BJ (cell line): ENCODE measurements around the gene COA8. TPM values are rescaled to one million over a fixed set of nuclear protein-coding genes. Genes with fewer than 3 reads are reported as not detected.

Experiments used
- CTCF ChIA-PET: fragments of 350-600 bp; formaldehyde crosslinking; extraction: SDS; loops from one replicate; lab custom pipeline; 2021; ENCODE audit warnings: antibody characterized with exemption, inconsistent platforms; lab: Yijun Ruan, JAX
- POLR2A ChIA-PET: fragments of 300-600 bp; sonication (Branson Sonifier 250); formaldehyde crosslinking; extraction: SDS; loops from one replicate; lab custom pipeline; 2021; ENCODE audit warnings: antibody characterized with exemption; lab: Charles Lee
- DNase-seq: peaks from one replicate; pipeline ENCODE4 v3.0.0-alpha.2; 2011; ENCODE audit warnings: low read depth
- H3K27me3 ChIP-seq: 2 replicates; pipeline ENCODE4 v1.6.0; 2011; ENCODE audit warnings: low read length; ENCODE audit not compliant: control insufficient read depth, insufficient read depth
- H3K36me3 ChIP-seq: 2 replicates; pipeline ENCODE4 v1.5.1; 2011; ENCODE audit warnings: low read length; ENCODE audit not compliant: control insufficient read depth, insufficient read depth
- H3K4me3 ChIP-seq: 2 replicates; pipeline ENCODE4 v1.5.1; 2011; ENCODE audit warnings: low read depth, mild to moderate bottlenecking, control low read depth, low read length
- CTCF ChIP-seq: IDR thresholded peaks from 2 replicates; pipeline ENCODE4 v1.5.1; 2011; ENCODE audit warnings: low read depth, mild to moderate bottlenecking, control low read depth, inconsistent platforms, low read length, moderate library complexity; ENCODE audit not compliant: insufficient read depth
- polyA plus RNA-seq: library from polyadenylated mRNA; depleted of rRNA; stranded (reverse); fragments of >200 nt; gene quantifications from 2 replicates; pipeline ENCODE4 v1.2.3, GENCODE V29; 2011

COA8 gene
- polyA plus RNA-seq, 1 experiment: 16.9 TPM

GRCh38 chr14:103547455-103547940 is 15.3 kb upstream of the COA8 start:
- Histone ChIP-seq H3K36me3 (no peaks in the 10 kb centered on the region), H3K27me3 (no peaks in the 10 kb centered on the region), H3K4me3 (no peak overlapping the region)
- no peak for TF ChIP-seq CTCF
- no peak for DNase-seq
- ChIA-PET CTCF (interaction anchor here (0.5 to 15.2 kb wide), 14 partner anchors 9 to 117 kb away, joined by 3 to 228 read pairs (median 6); partner anchors contain the start of genes CKB and TRMT61A), POLR2A (no interaction called here)

DNA sequence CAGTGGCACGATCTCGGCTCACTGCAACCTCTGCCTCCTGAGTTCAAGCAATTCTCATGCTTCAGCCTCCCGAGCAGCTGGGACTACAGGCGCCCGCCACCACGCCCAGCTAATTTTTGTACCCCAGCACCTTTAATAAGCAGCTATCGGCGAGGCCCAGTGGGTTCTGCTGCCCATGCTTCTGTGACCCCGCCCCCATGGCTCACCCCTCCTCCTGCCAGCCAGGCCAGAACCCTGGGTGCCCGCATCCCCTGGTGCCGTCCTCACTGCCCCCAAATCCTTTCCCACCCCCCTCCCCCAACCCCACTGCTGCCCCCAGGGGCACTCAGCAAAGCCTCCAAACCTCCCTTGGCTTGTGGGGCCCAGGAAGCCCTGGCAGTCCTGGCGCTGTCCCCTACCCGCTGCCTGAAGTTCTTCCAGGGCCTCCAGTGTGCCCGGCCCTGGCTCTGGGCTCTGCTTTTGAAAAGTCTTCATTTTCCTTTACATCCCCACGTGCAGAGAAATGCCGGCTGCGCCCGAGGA is 14.8 kb upstream of the COA8 start:
- POLR2A ChIA-PET: no interaction called here
- CTCF ChIA-PET: interaction anchor here (1.6 to 15.2 kb wide), 4 partner anchors 9 to 47 kb away, joined by 8 to 228 read pairs (median 53); partner anchors contain the start of gene CKB

DNA sequence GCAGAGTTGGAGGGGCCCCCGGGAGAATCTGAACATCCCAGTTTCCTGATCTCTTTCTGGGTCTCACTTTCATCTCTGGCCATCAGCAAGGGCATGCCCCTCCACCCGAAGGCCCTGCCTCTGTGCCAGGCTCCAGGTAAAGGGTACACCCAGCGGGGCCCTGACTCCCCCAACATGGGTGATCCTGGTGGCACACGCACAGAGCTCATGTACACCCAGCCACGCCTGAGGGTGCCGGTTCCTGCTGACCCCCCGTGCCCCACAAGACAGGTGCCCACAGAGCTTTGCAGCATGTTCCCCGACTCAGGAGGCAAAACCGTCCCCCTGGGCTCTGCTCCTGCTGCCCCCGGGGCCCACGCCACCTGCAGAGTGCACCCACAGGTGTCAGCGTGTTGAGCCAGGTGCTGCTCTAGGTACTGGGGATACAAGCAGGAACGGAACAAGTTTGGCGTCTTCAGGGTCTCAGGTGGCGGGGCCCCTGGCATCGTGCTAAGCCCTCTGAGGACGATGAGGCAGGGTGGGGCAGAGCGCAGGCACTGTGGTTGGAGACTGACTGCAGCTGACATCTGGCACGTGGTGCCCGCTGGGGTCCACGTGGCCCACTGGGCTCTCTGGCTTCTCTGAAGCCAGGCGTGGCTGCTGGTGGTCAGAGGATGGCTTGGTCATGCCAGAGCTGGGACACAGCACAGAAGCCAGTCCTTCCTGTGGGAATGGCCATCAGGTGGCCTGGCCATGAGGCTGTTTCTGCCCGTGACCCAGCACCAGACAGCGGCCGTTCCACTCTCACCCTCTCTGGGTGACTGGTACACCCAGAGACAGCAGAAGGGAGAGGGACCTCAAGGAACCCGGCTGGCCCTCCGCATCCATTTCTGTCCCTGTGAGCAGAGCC is 14.1 kb upstream of the COA8 start:
- Histone ChIP-seq H3K4me3 (no peak overlapping the region), H3K27me3 (no peaks in the 10 kb centered on the region), H3K36me3 (no peaks in the 10 kb centered on the region)
- CTCF ChIA-PET: interaction anchor here (1.9 to 15.2 kb wide), 3 partner anchors 8 to 47 kb away, joined by 14 to 228 read pairs (median 92); partner anchors contain the start of gene CKB
- POLR2A ChIA-PET: no interaction called here
- no peak for TF ChIP-seq CTCF
- DNase-seq: no peak

More for the DNA sequence above, 14.8 kb upstream of the COA8 start:
- no peak for TF ChIP-seq CTCF
- Histone ChIP-seq H3K4me3 (no peak overlapping the region), H3K27me3 (no peaks in the 10 kb centered on the region), H3K36me3 (no peaks in the 10 kb centered on the region)
- no peak for DNase-seq

GRCh38 chr14:103549361-103550311 is 13.1 kb upstream of the COA8 start:
- ChIA-PET CTCF (interaction anchor here (15.2 kb wide), 1 partner anchor 31 kb away, joined by 228 read pairs; the partner anchor contains the start of gene CKB), POLR2A (no interaction called here)
- DNase-seq: no peak
- no peaks in the 10 kb centered on the region for H3K27me3 ChIP-seq
- no peaks in the 10 kb centered on the region for H3K36me3 ChIP-seq
- no peak for TF ChIP-seq CTCF
- no peak overlapping the region for H3K4me3 ChIP-seq
